ENCODE data around the gene MORN1.

Gene MORN1

GRCh38 chr1:2312515-2313301 lies 78.6 kb downstream of the MORN1 start:
- no peak for DNase-seq (ENCODE audit: low read depth)
- H3K4me3 ChIP-seq (ENCODE audit: low read depth, low read length), result no peak overlapping the region
- no peak for TF ChIP-seq CTCF (IDR thresholded peaks at IDR 0.05; ENCODE audit: insufficient read depth, low read depth, low read length, missing control alignments)

- TF ChIP-seq CTCF (IDR thresholded peaks at IDR 0.05; ENCODE audit: insufficient read depth, low read depth, low read length, missing control alignments), result no peak
- no peak for DNase-seq (ENCODE audit: low read depth)
- H3K4me3 ChIP-seq (ENCODE audit: low read depth, low read length), result no peak overlapping the region
These were observed 79.2 kb downstream of the MORN1 start for GRCh38 chr1:2312160-2312514.

- peak; percentile 50 for DNase-seq (ENCODE audit: low read depth)
- H3K4me3 ChIP-seq (ENCODE audit: low read depth, low read length), result no peak overlapping the region
- TF ChIP-seq CTCF (IDR thresholded peaks at IDR 0.05; ENCODE audit: insufficient read depth, low read depth, low read length, missing control alignments), result peak; percentile 31
These were observed 79.9 kb downstream of the MORN1 start for GRCh38 chr1:2311184-2312032.

- no peak for TF ChIP-seq CTCF (IDR thresholded peaks at IDR 0.05; ENCODE audit: insufficient read depth, low read depth, low read length, missing control alignments)
- no peak overlapping the region for H3K4me3 ChIP-seq (ENCODE audit: low read depth, low read length)
- no peak for DNase-seq (ENCODE audit: low read depth)
These were observed 80.8 kb downstream of the MORN1 start for GRCh38 chr1:2310332-2311183.

GRCh38 chr1:2308844-2309243 lies 82.5 kb downstream of the MORN1 start:
- no peak for TF ChIP-seq CTCF (IDR thresholded peaks at IDR 0.05; ENCODE audit: insufficient read depth, low read depth, low read length, missing control alignments)
- no peak for DNase-seq (ENCODE audit: low read depth)
- H3K4me3 ChIP-seq (ENCODE audit: low read depth, low read length), result no peak overlapping the region

GRCh38 chr1:2307972-2308371 lies 83.4 kb downstream of the MORN1 start:
- no peak for DNase-seq (ENCODE audit: low read depth)
- H3K4me3 ChIP-seq (ENCODE audit: low read depth, low read length), result no peak overlapping the region
- no peak for TF ChIP-seq CTCF (IDR thresholded peaks at IDR 0.05; ENCODE audit: insufficient read depth, low read depth, low read length, missing control alignments)
